ENCODE data around the gene ABCA12. TPM values are rescaled to one million over a fixed set of nuclear protein-coding genes. Genes with fewer than 3 reads are reported as not detected.

Gene ABCA12
- total and polyA plus RNA-seq, 2 of the 13 experiments (the other 11 are each of a cell fraction or from before 2014, with no cell fraction given): 0.02 to 0.07 TPM

GRCh38 chr2:215082446-215082845 lies 56.0 kb downstream of the ABCA12 start (continued):
- TF ChIP-seq SNAPC4 (CRISPR knock-in tag; IDR thresholded peaks at IDR 0.05) (no peak), ZNF790 (CRISPR knock-in tag; IDR thresholded peaks at IDR 0.05; ENCODE audit: borderline replicate concordance) (no peak), PAXIP1 (CRISPR knock-in tag; conservative IDR thresholded peaks at IDR 0.05) (no peak), PHF20 (CRISPR knock-in tag; IDR thresholded peaks at IDR 0.05) (no peak), TGIF2 (CRISPR knock-in tag; IDR thresholded peaks at IDR 0.05) (no peak), ZBTB2 (CRISPR knock-in tag; IDR thresholded peaks at IDR 0.05; ENCODE audit: low read depth) (no peak), ZNF740 (CRISPR knock-in tag; IDR thresholded peaks at IDR 0.05) (no peak), NFIC (IDR thresholded peaks at IDR 0.05; ENCODE audit: low read length) (no peak)

Measured in HepG2 (cell line).